Body of pancreas (tissue), 4 donors: ENCODE results near the gene PLEKHG3. TPM values are rescaled to one million over a fixed set of nuclear protein-coding genes. Genes with fewer than 3 reads are reported as not detected.
"Not testable (repeated sequence)": the region's sequence is repeated elsewhere in the genome, so short reads cannot be mapped to it uniquely, and the experiment has no call there.

Source experiments
- ATAC-seq: fragments of 150-250 bp; one replicate; pipeline ENCODE4 v1.9.1; 2016
- DNase-seq, 4 donors: peaks; one replicate each; pipeline ENCODE4 v3.0.0-alpha.2; 2019
- H3K27ac ChIP-seq, 4 donors: fragments of 200-600 bp; sonication (generic); 1 replicate in 3 of 4; 2 replicates in 1 of 4; pipeline versions ENCODE4 v1.5.1 to v1.6.1; 2016 to 2019; ENCODE audit warnings: mild to moderate bottlenecking in 1 of 4, mixed read lengths in 1 of 4, moderate library complexity in 1 of 4
- H3K27me3 ChIP-seq, 2 donors: fragments of 200-600 bp; sonication (generic); one replicate each; pipeline ENCODE4 v1.6.0; 2016; ENCODE audit warnings: mild to moderate bottlenecking in 1 of 2
- H3K36me3 ChIP-seq, 2 donors: fragments of 200-600 bp; sonication (generic); replicated peaks in 1 of 2; 2 replicates each; pipeline ENCODE4 v1.5.1; 2016; ENCODE audit warnings: low read depth in 2 of 2; ENCODE audit not compliant: insufficient read depth in 1 of 2
- H3K4me1 ChIP-seq: fragments of 200-600 bp; sonication (generic); one replicate; pipeline ENCODE4 v1.6.0; 2016
- H3K4me3 ChIP-seq, 2 donors: fragments of 200-600 bp; sonication (generic); 1 replicate in 1 of 2; 2 replicates in 1 of 2; pipeline ENCODE4 v1.5.1; 2016 to 2019
- H3K9me3 ChIP-seq, 3 donors: fragments of 200-600 bp; sonication (generic); 1 replicate in 2 of 3; 2 replicates in 1 of 3; pipeline ENCODE4 v1.5.1; 2016
- CTCF ChIP-seq, 7 experiments: fragments of 450-650 bp in 4 of 7; fragments of 200-600 bp in 3 of 7; sonication (generic) in 3 of 7; IDR thresholded peaks; one replicate each; pipeline ENCODE4 v1.5.1; 2016 to 2019; ENCODE audit warnings: antibody characterized with exemption in 7 of 7
- POLR2A ChIP-seq, 3 donors: fragments of 450-650 bp; IDR thresholded peaks; one replicate each; pipeline ENCODE4 v1.6.1; 2016; ENCODE audit warnings: antibody characterized with exemption in 3 of 3, mild to moderate bottlenecking in 2 of 3
- WGBS, 2 donors: methylation state at CpG; one replicate each; pipeline ENCODE4 v1.1.5; 2017; 5-methylcytosine and 5-hydroxymethylcytosine counted together
- intact Hi-C: fragments of 100-400 bp; cut with DNase I; formaldehyde crosslinking; loops from one replicate; pipeline ENCODE4 v1.15.1; 2023
- total RNA-seq, 2 donors: library from RNA; depleted of rRNA; stranded (reverse); fragments of >200 nt; gene quantifications; one replicate each; pipeline ENCODE4 v1.1.0, GENCODE V29; 2016

The PLEKHG3 gene
- 10 to 100 TPM; 34.5 to 40.2 TPM for total RNA-seq

DNA sequence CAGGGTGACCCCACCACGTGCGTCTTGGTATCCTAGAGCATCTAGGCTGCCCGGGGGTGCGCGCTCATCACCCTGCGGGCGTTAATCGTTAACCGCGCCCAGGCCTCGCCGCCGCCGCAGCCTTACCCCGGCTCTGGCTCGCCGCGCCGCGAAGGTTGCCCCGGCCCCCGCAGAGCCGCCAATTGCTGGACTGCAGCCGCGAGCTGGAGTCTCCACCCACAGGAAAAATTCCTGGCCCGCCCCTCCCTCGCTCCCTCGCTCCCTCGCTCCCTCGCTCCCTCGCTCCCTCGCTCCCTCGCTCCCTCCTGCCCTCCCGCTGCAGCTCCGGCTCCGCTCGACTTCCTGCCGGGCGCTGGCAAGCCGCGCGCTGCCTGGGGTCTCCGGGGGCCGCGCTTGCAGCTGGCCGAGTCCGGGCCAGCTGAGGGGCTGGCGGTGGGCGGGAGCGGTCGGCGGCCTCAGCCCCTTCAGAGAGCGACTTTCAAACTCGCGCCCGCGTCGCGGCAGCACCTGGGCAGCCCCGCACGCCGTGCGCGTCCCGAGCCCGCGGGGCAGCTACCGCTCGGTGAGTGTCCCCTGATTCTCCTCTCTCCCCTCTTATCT, at the start of gene PLEKHG3:
TSS of gene PLEKHG3 (plus strand) at position 282 of the 600 bp plus-strand sequence. CDS start 23,208 bp downstream, outside the sequence.
- intact Hi-C loops: no loop called here
- Histone ChIP-seq H3K4me1 (peaks cover 61% of the 10 kb centered on the region), H3K4me3 (peak within 1 kb of the TSS; percentile 42 to 63), H3K27ac (peak within 1 kb of the TSS; percentile 84 to 97 (median 88)), H3K27me3 (no peaks in the 10 kb centered on the region), H3K36me3 (no peaks in the 10 kb centered on the region), H3K9me3 (no peaks in the 10 kb centered on the region)
- 0 to 2% methylated on average over 17 to 44 of the region's 69 CpGs for WGBS, 2 donors
- TF ChIP-seq CTCF (IDR thresholded peaks at IDR 0.05) (peak in 3 of 7 experiments; percentile 5 to 18 (median 10)), POLR2A (IDR thresholded peaks at IDR 0.05) (peak; percentile 69 to 81 (median 69))
- ATAC-seq (peak; percentile 86), DNase-seq (peak; percentile 88 to 91 (median 89))

GRCh38 chr14:64654901-64655300, 49.3 kb upstream of the PLEKHG3 start:
- peak in 1 of 4 donors; percentile 24 for DNase-seq
- intact Hi-C loops: no loop called here

GRCh38 chr14:64656986-64657385, 47.2 kb upstream of the PLEKHG3 start:
- peak overlapping the region in 1 of 4 donors; percentile 28 for H3K27ac ChIP-seq
- WGBS, 2 donors: 46 to 62% methylated on average over 4 of the region's 4 CpGs
- DNase-seq (peak in 3 of 4 donors; percentile 26 to 63 (median 41)), ATAC-seq (peak; percentile 40)
- no peaks in the 10 kb centered on the region for H3K9me3 ChIP-seq
- intact Hi-C loops: no loop called here
- no peaks in the 10 kb centered on the region for H3K27me3 ChIP-seq
- H3K36me3 ChIP-seq: no peaks in the 10 kb centered on the region
- no peak overlapping the region for H3K4me3 ChIP-seq
- no peaks in the 10 kb centered on the region for H3K4me1 ChIP-seq
- TF ChIP-seq POLR2A (IDR thresholded peaks at IDR 0.05) (no peak), CTCF (IDR thresholded peaks at IDR 0.05) (no peak)

More at GRCh38 chr14:64654901-64655300, 49.3 kb upstream of the PLEKHG3 start:
- no peaks in the 10 kb centered on the region for H3K9me3 ChIP-seq
- peak overlapping the region in 2 of 4 donors; percentile 22 to 56 for H3K27ac ChIP-seq
- WGBS, 2 donors: 72 to 78% methylated on average over 7 to 10 of the region's 10 CpGs
- ATAC-seq: peak; percentile 6
- H3K36me3 ChIP-seq: no peaks in the 10 kb centered on the region
- TF ChIP-seq CTCF (IDR thresholded peaks at IDR 0.05): no peak
- no peak for TF ChIP-seq POLR2A (IDR thresholded peaks at IDR 0.05)
- H3K27me3 ChIP-seq: no peaks in the 10 kb centered on the region
- H3K4me3 ChIP-seq: no peak overlapping the region
- no peaks in the 10 kb centered on the region for H3K4me1 ChIP-seq

GRCh38 chr14:64658201-64658600, 46.0 kb upstream of the PLEKHG3 start:
- Histone ChIP-seq H3K27ac (no peak overlapping the region), H3K36me3 (no peaks in the 10 kb centered on the region), H3K4me1 (no peaks in the 10 kb centered on the region), H3K4me3 (no peak overlapping the region), H3K27me3 (no peaks in the 10 kb centered on the region), H3K9me3 (no peaks in the 10 kb centered on the region)
- intact Hi-C loops: no loop called here
- DNase-seq (no peak), ATAC-seq (no peak)
- WGBS, 2 donors: no CpG with 5 or more reads among the region's 35 CpGs
- TF ChIP-seq POLR2A (IDR thresholded peaks at IDR 0.05) (no peak), CTCF (IDR thresholded peaks at IDR 0.05) (no peak)

DNA sequence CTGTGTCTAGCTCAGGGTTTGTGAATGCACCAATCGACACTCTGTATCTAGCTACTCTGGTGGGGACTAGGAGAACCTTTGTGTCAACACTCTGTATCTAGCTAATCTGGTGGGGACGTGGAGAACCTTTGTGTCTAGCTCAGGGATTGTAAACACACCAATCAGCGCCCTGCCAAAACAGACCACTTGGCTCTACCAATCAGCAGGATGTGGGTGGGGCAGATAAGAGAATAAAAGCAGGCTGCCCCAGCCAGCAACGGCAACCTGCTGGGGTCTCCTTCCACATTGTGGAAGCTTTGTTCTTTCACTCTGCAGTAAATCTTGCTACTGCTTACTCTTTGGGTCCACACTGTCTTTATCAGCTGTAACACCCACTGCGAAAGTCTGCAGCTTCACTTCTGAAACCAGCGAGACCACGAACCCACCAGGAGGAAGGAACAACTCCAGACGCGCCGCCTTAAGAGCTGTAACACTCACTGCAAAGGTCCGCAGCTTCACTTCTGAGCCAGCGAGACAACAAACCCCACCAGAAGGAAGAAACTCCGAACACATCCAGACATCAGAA, 45.4 kb upstream of the PLEKHG3 start:
- H3K4me1 ChIP-seq, ATAC-seq, H3K36me3 ChIP-seq, H3K9me3 ChIP-seq, H3K27ac ChIP-seq, H3K27me3 ChIP-seq, H3K4me3 ChIP-seq, intact Hi-C loops, DNase-seq: not testable (repeated sequence)
- 69 to 86% methylated on average over 12 to 13 of the region's 13 CpGs for WGBS, 2 donors
